ENCODE data around the gene PTMA. TPM values are rescaled to one million over a fixed set of nuclear protein-coding genes. Genes with fewer than 3 reads are reported as not detected.

Gene PTMA
- total RNA-seq, 3 donors from 2014 or later = 2,248 to 2,672 (median 2,390) TPM

DNA sequence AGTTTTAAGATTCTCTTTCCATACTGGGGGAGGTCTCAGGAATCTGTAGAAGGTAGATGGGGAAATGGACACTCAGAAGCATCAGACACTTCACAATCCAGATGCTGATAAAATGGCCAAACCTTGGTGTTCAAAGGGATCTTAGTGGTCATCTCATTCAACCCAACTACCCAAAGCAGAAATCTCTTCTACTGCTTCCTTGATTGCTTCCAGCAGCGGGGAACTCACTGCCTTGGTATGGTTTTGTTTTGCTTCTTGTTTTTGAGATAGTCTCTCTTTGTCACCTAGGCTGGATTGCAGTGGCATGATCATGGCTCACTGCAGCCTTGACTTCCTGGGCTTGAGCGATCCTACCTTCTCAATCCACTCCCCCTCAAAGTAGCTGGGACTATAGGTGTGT, 39.3 kb upstream of the PTMA start:
- ATAC-seq (no peak), DNase-seq (no peak)
- Mint-ChIP-seq H3K4me1 (ENCODE audit: low read depth) (peaks cover 1% of the 10 kb centered on the region), H3K36me3 (ENCODE audit: insufficient read depth) (no peaks in the 10 kb centered on the region), H3K4me3 (no peak overlapping the region), H3K27me3 (ENCODE audit: low read depth) (no peaks in the 10 kb centered on the region), H3K9me3 (no peaks in the 10 kb centered on the region)

DNA sequence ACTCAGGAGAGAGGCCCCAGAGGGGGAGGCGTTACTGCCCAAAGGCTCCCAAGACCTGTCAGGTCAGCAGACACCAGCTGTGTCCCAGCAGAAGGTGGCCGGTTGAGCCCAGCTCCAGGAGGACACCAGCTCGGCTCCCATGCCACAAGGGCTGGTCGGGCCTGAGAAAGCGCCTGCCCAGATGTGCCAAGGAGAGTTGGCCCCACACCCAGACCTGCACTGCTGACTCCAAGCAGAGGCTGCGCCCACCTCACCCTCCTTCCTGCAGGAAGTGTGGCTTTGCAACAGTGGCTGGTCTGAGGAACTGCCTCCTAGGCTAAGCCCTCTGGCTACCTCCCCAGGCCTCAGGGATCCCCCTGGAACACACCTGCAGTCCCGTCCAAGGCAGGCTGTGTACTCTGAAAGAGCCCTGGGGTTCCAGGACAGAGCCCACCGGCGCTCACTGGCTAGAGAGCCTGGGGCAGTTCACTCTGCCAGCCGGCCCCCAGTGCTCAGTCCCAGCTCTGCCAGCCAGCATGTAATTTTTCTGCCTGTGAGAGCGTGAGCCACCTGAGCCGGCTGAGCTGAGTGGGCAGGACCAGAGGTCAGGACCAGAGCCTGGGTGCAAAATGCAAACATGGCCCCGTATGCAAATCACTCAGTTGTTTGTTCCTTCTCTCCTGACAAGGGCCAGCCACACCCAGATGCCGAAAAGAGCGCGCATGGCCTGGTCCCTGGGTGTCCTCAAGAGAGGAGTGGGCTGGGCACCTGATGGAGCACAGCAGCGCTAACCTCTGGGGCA, 36.9 kb upstream of the PTMA start:
- Mint-ChIP-seq H3K4me3 (no peak overlapping the region), H3K36me3 (ENCODE audit: insufficient read depth) (no peaks in the 10 kb centered on the region), H3K27me3 (ENCODE audit: low read depth) (no peaks in the 10 kb centered on the region), H3K4me1 (ENCODE audit: low read depth) (peaks cover 5% of the 10 kb centered on the region), H3K9me3 (no peaks in the 10 kb centered on the region)
- DNase-seq = no peak
- ATAC-seq = no peak

DNA sequence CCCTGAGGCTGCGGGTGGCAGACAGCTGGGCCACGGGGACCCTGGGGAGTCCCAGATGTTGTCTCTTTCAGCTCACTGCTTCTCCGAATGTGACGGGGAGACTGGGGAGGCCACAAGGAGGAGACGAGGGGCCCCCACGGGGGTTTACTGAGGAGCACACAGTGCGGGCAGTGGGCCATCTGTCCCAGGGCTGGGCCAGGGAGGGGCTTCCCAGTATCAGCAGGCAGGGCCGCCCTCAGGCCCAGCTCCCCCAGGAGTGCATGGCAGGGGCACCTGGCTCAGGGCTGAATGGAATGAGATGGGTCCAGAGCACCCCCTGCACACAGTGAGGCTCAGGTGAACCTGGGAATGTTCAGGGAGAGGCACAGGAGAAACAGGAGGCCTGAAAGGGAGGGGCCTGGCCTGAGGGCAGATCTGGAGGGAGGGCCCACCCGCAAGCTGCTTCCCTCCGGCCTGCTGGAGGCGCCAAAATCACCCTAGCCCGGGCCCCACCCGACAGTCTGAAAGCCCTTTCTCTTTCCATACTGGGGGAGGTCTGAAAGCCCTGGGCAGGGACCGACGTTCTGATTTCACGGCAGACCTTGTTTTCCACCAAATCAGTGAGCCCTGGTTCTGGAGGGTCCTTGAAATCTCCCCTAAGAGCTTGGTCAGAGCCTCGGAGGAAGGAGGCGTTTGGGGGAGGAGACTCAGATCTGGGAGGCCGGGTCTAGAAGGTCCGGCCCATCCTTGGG, 35.5 kb upstream of the PTMA start:
- Mint-ChIP-seq H3K4me3 (no peak overlapping the region), H3K27me3 (ENCODE audit: low read depth) (no peaks in the 10 kb centered on the region), H3K9me3 (no peaks in the 10 kb centered on the region), H3K36me3 (ENCODE audit: insufficient read depth) (no peaks in the 10 kb centered on the region), H3K4me1 (ENCODE audit: low read depth) (peaks cover 8% of the 10 kb centered on the region)
- DNase-seq (no peak), ATAC-seq (no peak)

DNA sequence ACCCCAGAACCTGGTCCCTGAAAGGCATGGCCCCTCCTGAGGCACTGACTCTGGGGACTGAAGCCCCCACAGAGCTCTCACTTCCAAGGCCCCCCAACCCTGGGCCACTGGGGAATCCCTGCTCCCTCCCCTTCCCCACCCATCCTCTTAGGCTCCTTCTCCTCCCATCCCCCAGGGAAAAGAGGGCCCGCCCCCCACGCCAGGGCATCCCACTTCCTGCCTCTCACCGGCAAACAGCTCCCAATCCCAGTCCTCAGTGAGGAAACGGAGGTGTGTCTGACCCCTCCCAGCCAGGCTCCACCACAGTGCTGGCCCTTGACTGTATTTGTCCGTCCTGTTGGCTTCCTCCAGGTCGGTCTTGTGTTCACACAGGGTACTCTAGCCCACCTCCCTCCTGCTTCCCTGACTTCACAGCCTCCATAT, 35.0 kb upstream of the PTMA start:
- ATAC-seq = no peak
- DNase-seq = no peak

DNA sequence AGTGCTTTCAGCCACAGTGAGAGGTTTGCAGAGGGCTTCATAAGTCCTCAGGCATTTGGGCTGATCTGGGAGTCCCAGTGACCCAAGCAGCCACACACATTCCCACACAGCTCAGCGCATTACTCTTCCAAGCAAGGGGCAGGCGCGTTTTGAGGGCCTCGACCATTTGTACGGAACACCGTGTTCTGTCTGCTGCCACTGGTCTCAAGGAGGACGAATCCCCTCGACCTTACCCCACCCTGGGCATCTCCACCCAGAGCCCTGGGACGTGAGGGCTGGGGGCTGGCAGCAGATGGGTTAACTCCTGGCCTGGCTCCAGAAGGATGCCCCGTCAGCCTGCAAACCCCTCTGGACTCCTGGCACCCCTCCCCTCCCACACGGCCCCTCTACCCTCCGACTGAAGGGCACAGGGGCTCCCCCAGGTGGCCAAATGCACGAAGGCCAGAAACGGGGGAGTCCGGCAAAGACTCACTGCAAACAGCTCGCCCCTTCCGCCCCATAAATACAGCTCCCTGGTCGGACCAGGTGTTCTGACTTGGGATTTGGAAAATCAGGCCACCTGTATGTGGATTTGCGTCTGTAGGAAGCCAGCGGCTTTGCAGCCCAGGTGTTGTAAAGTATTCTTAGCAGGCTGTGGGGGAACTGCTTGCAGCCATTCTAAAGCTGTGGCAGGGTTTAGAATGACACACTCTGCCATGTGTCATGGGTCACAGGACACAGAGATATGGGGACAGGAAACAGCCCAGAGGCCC, 33.6 kb upstream of the PTMA start:
- Mint-ChIP-seq H3K27me3 (ENCODE audit: low read depth) (no peaks in the 10 kb centered on the region), H3K36me3 (ENCODE audit: insufficient read depth) (no peaks in the 10 kb centered on the region)
- ATAC-seq = peak; percentile 76 to 79

More for the DNA sequence above, 35.0 kb upstream of the PTMA start:
- no peaks in the 10 kb centered on the region for H3K27me3 Mint-ChIP-seq (ENCODE audit: low read depth)
- H3K4me1 Mint-ChIP-seq (ENCODE audit: low read depth) = peaks cover 8% of the 10 kb centered on the region
- H3K36me3 Mint-ChIP-seq (ENCODE audit: insufficient read depth) = no peaks in the 10 kb centered on the region
- H3K9me3 Mint-ChIP-seq = no peaks in the 10 kb centered on the region
- H3K4me3 Mint-ChIP-seq = no peak overlapping the region

DNA sequence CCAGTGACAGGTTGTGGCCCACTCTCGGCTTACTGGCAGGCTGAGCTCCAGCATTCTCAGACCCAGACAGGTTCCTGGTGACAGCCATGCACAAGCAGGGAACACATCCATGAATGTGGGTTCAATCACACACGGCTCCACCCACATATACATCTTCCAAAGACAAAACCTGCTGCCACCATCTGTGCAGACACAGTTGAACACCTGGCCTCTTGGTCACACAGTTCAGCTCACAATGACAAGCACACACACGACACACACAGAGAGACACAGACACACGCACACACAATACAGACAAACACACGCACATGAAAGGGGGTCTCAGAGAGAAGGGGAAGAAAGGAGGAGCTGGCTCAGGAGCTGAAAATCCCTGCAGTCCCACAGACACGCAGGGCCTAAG, 32.1 kb upstream of the PTMA start:
- ATAC-seq = no peak
- Mint-ChIP-seq H3K9me3 (no peaks in the 10 kb centered on the region), H3K27me3 (ENCODE audit: low read depth) (peaks cover 7% of the 10 kb centered on the region), H3K36me3 (ENCODE audit: insufficient read depth) (no peaks in the 10 kb centered on the region), H3K4me1 (ENCODE audit: low read depth) (peaks cover 8% of the 10 kb centered on the region), H3K4me3 (no peak overlapping the region)
- DNase-seq = no peak

More for the DNA sequence above, 33.6 kb upstream of the PTMA start:
- Mint-ChIP-seq H3K9me3 (no peaks in the 10 kb centered on the region), H3K4me3 (no peak overlapping the region), H3K4me1 (ENCODE audit: low read depth) (peaks cover 8% of the 10 kb centered on the region)
- peak; percentile 46 for DNase-seq

DNA sequence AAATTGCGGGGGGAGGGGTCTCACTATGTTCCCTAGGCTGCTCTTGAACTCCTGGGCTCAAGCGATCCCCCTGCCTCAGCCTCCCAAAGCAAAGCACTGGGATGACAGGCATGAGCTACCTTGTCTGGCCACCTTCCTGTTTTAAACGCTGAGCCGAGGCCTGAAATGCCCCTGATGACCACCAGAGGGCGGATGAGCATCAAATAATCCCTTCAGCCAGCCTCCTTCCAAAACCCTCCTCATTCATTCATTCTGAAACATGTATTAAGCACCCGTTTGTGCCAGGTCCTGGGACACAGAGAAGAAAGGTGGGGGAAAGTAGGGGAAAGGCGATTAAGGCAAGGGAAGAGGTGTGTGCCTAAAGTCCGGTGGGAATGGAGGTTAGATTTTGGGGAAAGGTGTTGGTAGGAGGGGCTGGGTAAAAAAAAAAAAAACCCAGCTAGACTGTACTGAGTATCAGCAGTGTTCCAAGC, 30.7 kb upstream of the PTMA start:
- peak; percentile 69 to 73 for ATAC-seq
- Mint-ChIP-seq H3K27me3 (ENCODE audit: low read depth) (peaks cover 20% of the 10 kb centered on the region), H3K4me1 (ENCODE audit: low read depth) (peaks cover 10% of the 10 kb centered on the region), H3K9me3 (no peaks in the 10 kb centered on the region), H3K36me3 (ENCODE audit: insufficient read depth) (no peaks in the 10 kb centered on the region), H3K4me3 (no peak overlapping the region)
- DNase-seq = peak; percentile 83

DNA sequence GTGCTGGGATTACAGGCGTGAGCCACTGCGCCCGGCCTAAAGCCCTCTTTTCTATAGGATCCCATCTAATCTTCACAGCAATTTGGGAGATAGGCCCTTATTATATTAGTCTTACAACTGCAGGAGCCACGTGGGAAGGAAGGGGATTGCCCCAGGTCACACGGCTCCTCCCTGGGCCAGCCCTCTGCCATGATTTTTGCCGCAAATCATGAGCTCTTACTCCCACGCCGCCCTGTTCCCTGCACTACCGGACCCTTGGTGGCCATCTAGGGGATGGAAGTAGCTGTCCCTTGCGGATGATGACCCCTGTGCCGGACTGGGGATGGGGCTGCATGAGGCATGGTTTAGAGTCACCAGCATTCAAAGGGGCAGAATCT, 28.4 kb upstream of the PTMA start:
- no peaks in the 10 kb centered on the region for H3K9me3 Mint-ChIP-seq
- H3K4me3 Mint-ChIP-seq = no peak overlapping the region
- H3K36me3 Mint-ChIP-seq (ENCODE audit: insufficient read depth) = no peaks in the 10 kb centered on the region
- ATAC-seq (no peak), DNase-seq (no peak)
- H3K27me3 Mint-ChIP-seq (ENCODE audit: low read depth) = peaks cover 25% of the 10 kb centered on the region
- peaks cover 10% of the 10 kb centered on the region for H3K4me1 Mint-ChIP-seq (ENCODE audit: low read depth)

DNA sequence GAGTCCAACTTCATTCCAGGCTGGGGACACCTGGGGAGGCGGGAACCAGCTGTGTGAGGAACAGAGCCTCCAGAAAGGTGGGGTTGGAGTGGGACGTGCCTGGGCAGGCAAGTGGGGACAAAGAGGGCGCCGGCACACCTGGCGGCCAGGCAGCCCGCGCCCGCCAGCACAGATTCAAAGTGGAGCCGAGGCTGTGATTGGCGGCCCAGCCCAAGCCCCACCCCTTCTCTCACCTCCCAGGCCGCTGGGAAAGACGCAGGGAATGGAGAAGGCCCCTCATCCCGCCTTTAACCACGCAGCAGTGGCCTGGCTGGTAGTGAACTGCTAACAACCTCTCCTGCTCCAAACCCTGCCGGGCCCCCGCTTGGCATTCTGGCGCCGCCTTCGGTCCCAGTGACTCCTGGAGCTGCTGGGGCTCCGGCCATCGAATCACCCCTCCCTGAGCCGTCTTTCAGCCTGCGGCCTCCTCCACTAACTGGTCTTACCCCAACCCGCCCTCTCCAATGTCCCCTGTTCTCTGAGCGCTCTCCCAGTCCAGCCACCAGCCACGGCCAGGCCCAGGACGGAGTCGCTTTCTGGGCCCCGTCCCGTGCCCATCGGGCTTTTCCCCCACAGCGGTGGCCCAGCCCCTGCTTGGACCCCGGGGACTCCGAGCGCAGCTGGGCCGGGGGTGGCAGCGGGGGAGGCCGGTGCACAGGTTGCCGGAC, 27.9 kb upstream of the PTMA start:
- Mint-ChIP-seq H3K27me3 (ENCODE audit: low read depth) (peaks cover 25% of the 10 kb centered on the region), H3K4me3 (peak overlapping the region; percentile 21), H3K4me1 (ENCODE audit: low read depth) (peaks cover 10% of the 10 kb centered on the region), H3K9me3 (no peaks in the 10 kb centered on the region), H3K36me3 (ENCODE audit: insufficient read depth) (no peaks in the 10 kb centered on the region)
- ATAC-seq (no peak), DNase-seq (no peak)

DNA sequence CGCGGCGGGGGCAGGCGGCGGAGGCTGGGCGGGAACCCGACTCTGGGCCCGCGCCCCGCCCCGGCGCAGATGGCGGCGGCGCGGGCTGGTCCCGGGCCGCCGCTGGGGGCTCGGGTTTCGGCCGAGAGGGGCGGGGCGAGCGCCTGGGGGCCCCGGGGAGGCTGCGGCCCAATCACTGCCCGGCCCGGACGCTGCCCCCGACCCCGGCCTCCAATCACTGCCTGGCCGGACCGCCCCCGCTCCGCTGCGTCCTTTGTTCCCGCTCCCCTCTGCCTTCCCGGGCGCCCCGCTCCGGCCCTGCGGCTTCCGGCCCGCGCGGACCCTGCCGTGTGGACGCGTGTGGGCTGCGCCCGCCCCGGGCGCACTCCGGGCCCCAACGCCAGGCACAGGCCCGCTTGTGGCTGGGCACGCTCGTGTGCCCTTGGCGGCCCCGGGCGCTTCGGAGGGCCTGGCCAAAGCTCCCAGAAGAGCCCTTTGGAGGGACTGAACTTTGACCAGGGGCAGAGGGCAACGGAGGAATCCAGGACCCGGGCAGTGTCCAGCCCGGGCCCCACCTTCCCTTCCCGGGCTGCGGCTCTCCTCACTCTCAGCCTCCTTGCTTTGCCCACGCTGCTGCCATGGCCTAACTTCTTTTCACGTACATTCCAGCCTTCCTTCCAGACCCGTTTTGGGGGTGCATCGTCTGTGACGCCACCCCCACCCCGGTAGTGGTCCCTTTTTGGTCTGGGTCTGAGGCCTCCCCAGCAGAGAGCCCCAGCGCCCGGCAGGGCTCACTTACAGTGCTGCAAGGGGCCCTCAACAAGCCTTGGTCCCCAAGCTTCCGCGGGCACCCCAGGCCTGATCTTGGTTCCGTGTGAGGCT, 27.1 kb upstream of the PTMA start:
- peaks cover 25% of the 10 kb centered on the region for H3K27me3 Mint-ChIP-seq (ENCODE audit: low read depth)
- ATAC-seq (peak; percentile 33 to 54), DNase-seq (no peak)
- H3K36me3 Mint-ChIP-seq (ENCODE audit: insufficient read depth) = no peaks in the 10 kb centered on the region
- peaks cover 8% of the 10 kb centered on the region for H3K4me1 Mint-ChIP-seq (ENCODE audit: low read depth)
- H3K4me3 Mint-ChIP-seq = peak overlapping the region; percentile 56
- no peaks in the 10 kb centered on the region for H3K9me3 Mint-ChIP-seq

DNA sequence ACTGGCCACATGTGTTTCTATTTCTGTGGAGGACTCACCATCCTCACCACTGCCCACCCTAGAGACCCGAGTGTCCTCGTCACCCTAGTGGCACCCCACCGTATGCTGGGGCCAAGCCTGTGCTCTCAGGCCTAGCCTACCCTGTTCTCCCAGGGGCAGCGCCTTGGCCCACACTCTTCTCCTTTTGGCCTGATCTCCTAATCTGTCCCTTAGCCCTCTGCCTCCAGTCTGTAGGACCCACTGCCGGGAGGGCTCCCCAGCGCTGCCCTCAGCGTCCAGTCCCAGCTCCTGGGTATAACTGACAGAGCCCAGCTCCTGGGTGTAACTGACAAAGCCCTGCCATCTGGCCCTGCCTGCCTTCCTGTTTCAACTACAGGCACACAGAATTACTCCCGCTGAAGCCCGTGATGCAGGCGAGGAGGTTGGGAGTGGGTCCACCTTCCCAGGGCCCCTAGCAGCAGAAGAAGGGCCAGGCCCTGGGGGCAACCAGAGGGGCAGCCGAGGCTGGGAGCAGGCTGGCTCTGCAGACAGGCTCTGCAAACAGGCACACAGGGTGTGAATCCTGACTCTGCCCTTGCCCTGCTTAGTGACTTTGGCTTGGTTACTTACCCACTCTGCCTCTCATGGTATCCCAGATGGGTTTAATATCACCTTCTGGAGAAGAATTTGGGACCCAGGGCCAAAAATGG, 25.6 kb upstream of the PTMA start:
- H3K4me3 Mint-ChIP-seq = peak overlapping the region; percentile 35
- no peak for ATAC-seq

DNA sequence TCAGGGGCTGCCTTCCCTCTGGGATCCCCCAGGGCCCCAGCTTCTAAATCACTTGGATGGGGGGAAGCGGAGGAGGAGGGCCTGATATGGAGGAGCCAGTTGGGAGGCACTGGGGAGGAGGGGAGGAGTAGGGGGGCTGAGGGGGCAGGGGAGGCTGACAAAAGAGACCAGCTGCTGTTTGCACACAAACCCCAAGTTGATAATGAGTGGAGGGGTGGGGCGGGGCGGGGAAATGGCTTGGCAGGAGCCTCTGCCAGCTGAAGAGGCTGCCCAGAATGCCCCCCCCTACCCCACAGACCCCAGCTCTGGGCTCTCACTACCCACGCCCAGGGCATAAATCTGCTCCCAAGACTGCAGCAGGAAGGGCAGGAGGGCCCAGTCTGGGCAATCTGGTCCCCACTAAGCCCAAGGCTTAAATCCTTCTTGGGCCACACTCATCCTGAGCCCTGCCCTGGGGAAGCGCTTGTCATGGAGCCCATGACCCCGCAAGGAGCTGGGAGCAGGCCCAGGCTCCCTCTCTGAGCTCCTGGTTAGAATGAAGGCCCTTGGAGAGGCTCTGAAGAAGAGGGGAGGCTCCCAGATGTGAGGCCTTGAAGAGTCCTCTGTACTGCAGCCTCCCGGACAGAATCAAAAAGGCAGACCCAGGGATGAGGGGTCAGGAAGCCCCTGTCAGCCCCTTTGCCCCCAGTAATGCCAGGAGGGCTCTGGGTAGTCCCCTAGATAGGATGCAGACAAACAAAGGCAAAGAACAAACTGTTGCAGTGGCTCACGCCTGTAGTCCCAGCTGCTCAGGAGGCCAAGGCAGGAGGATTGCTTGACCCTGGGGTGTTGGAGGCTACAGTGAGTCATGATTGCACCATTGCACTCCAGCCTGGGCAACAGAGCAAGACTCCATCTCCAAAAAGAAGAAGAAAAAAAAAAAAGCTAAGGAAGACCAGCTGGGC, 24.8 kb upstream of the PTMA start:
- ATAC-seq = no peak
- DNase-seq = no peak
- Mint-ChIP-seq H3K36me3 (ENCODE audit: insufficient read depth) (no peaks in the 10 kb centered on the region), H3K27me3 (ENCODE audit: low read depth) (peaks cover 25% of the 10 kb centered on the region), H3K9me3 (no peaks in the 10 kb centered on the region), H3K4me3 (no peak overlapping the region), H3K4me1 (ENCODE audit: low read depth) (peaks cover 8% of the 10 kb centered on the region)

More for the DNA sequence above, 25.6 kb upstream of the PTMA start:
- peaks cover 25% of the 10 kb centered on the region for H3K27me3 Mint-ChIP-seq (ENCODE audit: low read depth)
- no peaks in the 10 kb centered on the region for H3K9me3 Mint-ChIP-seq
- no peak for DNase-seq
- H3K36me3 Mint-ChIP-seq (ENCODE audit: insufficient read depth) = no peaks in the 10 kb centered on the region
- peaks cover 9% of the 10 kb centered on the region for H3K4me1 Mint-ChIP-seq (ENCODE audit: low read depth)

Measured in activated T-cell treated with anti-CD3 and anti-CD28 coated beads, Interleukin-2, amount 50 U/mL, for 4 hours (primary cell).